Superior temporal gyrus (tissue), 1 donor: ENCODE data around the gene PPP2R5E.
"Not testable (repeated sequence)": the region's sequence is repeated elsewhere in the genome, so short reads cannot be mapped to it uniquely, and the experiment has no call there.

Source experiments
- DNase-seq: peaks from one replicate; pipeline ENCODE4 v3.0.0-alpha.2; 2016; ENCODE audit errors: extremely low spot score

Gene PPP2R5E

DNA sequence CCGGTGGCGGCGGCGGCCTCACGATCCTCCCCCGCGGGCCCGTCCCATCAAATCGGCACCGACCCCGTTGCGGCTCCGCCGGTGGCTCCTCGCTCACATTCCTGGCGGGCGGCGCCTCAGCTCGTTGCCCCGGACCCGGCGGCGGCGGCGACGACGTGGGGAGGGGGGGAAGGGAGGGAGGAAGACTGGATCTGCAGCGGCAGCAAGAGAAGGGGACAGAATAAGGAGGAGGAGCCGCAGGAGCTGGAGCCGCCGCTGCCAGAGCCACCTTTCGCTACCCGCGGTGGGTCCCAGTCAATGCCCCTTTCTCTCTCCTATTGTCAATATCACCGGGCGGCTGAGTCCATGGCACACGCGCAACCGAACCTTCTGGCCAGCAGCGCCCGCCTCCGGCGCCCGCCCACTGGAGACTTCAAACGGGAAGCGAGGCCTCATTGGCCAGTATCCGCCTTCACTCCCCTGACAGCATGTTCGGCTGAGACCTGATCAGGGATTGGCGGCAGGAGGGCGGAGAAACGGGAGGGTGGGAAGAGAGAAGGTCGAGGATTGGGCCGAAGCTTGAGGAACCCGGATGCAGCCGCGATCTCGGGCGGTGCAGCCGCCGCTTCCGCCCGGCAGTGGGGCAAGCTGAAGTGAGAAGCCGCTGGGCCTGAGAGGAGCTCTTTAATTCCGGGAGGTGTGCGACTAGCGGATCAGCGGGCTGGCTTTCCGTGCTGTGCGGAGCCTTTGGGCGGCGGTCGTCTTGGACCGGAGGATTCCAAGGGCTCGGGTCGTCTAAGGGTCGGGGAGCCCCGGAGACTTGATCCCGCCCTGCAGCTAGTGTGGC, at the start of gene PPP2R5E:
PPP2R5E (minus strand) TSS at position 378 of the 826 bp plus-strand sequence. CDS start 3,692 bp downstream, outside the sequence.
- peak; percentile 99 for DNase-seq

DNA sequence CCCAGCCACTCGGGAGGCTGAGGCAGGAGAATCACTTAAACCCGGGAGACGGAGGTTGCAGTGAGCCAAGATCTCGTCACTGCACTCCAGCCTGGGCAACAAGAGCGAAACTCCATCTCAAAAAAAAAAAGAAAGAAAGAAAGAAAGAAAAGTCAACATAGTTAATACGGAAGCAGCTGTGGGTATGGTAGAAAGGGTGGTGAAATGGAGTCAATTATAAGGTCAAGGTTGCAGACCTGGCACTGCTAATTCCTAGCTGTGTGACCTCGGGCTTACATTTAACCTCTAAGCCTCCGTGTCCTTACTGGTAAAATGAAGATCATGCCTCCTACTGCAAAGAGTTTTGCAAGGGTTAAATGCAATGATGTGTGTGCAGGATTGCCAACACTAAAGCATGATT, 39.9 kb upstream of the PPP2R5E start:
- DNase-seq: not testable (repeated sequence)

DNA sequence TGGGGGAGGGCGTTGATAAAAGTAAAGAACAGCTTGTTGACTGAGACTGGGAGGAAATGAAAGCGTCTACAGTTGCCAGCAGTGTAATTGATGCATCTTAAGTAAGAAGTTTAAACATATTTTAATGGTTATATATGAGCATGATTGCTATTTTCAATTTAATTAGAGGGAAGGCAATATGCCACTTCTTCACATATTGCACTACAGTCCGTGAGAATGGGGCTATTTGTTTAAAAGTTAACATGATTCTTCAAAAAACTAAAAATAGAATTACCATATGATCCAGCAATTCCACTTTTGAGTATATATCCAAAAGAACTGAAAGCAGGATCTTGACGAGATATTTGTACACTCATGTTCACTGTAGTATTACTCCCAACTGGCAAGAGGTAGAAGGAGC, 38.3 kb upstream of the PPP2R5E start:
- DNase-seq: no peak

DNA sequence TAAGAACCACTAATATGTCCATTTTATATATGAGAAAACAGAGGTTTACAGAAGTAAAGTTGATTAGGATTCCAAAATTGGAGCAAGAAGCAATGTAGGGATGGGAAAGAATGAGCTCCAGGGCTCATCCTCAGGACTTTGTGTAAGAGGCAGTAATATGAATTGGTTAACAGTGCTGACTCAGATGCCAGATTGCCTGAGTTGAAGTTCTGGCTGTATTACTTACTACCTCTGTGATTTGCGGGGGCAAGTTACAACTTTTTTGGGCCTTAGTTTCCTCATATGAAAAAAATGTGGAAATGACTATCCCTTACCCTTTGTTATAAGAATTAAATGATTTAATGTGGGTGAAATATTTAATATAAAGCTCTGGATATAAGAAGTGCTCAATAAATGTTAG, 35.1 kb upstream of the PPP2R5E start:
- DNase-seq: no peak

DNA sequence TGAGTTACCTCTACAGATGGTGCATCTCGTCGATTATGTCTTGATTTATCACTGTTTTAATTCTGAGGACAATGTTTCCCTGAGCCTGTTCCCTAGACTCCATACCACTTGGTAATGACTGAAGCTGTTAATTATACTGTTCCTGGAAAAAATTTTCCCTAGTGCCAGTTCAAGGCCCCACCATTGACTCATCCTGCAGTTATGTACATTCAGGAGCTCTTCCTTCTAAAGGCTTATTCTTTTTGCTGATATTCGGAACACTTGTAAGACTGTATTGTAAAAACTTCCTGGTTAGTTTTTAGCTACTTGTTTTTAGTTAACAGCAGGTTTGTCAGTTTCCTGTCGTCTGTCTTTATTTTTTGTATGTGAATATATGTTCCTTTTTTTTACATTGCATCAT, 30.4 kb upstream of the PPP2R5E start:
- no peak for DNase-seq

- DNase-seq: no peak
Measured at GRCh38 chr14:63565448-63565847, 22.3 kb upstream of the PPP2R5E start.

DNA sequence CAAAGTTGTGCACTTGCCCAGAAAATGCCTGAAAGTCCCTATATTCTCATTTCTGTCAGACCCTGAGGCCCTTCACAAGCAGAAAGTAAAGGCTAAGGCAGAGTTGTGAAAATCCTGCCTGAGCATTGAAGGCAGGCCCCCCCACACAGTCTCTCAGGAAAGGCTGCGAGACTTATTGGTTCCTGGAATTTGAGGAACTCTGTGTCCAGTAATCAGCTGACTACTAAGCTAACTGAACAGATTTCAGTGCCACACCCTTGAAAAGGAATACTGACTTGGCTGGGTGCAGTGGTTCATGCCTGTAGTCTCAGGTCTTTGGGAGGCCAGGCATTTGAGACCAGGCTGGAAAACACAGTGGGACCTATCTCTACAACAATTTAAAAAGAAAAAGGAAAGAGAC, 21.1 kb upstream of the PPP2R5E start:
- DNase-seq: no peak

DNA sequence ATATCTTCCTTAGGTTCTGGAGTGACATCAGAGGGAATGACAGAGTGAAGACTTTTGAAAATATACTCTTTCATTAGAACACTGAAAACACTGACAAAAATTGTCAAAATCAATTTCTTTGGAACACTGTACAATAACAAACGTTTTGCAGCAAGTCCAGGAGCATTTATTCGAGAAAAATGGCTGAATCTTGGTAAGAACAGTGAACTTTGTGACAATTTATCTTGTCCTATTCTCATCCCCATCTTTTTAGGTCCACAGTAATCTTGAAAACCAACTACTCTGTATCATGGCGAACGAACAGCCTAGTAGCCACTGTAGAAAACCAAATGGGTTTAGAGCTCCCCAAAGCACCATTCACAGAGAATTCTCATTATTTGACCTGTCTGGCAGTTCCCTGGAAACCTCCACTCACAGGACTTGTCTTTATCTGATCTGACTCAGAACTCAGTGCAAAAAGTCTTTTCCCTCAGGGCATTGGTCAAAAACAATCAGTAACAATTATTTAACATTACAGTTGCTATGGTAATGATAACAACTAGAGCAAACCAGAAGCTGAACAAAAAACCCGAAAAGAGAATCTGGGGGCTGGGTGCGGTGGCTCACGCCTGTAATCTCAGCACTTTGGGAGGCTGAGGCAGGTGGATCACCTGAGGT, 20.3 kb upstream of the PPP2R5E start:
- no peak for DNase-seq

DNA sequence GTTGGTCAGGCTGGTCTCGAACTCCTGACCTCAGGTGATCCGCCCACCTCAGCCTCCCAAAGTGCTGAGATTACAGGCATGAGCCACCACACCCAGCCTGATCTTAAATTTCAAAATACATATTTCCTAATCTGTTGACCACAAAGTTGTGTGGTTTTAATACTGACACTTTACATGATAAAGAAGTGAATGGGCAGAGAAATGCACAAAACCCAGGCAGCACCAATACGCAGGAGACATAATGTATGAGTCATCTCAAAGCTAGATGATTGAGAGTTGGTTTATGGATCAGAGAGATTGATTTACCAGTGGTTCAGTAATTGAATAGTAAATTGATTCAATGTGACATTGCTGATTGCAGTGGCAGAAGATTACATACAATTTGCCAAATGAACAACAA, 19.2 kb upstream of the PPP2R5E start:
- DNase-seq: no peak

DNA sequence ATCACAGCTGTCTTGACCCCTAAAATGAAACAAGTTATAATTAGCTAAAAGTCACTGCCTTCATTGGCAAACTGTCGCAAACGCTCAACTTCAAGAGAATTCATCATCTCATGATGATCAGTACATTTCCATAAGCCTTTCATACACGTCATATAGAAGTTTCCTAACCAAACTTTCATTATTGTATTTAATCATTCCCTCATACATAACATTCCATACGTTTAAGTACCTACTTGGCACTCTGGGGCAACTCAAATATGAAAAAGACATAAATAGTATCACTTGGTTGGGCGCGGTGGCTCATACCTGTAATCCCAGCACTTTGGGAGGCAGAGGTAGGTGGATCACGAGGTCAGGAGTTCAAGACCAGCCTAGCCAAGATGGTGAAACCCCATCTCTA, 12.4 kb upstream of the PPP2R5E start:
- DNase-seq: no peak

GRCh38 chr14:63551332-63551731, 8.2 kb upstream of the PPP2R5E start:
- no peak for DNase-seq

DNA sequence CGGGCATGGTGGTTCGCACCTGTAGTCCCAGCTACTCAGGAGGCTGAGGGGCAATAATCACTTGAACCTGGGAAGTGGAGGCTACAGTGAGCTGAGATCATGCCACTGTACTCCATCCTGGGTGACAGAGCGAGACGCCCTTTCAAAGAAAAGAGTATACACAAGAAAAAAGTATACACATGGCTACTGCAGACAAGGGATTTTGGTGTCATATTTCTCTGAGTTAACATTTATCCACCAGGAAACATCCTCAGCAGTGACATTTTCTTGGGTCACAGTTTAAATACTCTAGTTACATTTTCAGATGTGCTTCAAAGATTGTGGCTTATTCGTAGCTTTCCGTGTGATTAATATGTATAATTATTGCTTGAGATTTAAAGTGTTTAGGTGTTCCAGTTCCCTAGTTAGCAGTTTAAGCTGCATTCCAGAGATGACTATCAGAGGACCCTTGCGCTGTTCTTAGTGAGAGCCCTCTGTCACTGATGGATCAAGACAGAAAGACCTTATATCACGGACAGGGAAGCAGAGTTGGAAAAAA, 4.7 kb upstream of the PPP2R5E start:
- no peak for DNase-seq

- no peak for DNase-seq
Measured at GRCh38 chr14:63545431-63545830, 2.3 kb upstream of the PPP2R5E start.

DNA sequence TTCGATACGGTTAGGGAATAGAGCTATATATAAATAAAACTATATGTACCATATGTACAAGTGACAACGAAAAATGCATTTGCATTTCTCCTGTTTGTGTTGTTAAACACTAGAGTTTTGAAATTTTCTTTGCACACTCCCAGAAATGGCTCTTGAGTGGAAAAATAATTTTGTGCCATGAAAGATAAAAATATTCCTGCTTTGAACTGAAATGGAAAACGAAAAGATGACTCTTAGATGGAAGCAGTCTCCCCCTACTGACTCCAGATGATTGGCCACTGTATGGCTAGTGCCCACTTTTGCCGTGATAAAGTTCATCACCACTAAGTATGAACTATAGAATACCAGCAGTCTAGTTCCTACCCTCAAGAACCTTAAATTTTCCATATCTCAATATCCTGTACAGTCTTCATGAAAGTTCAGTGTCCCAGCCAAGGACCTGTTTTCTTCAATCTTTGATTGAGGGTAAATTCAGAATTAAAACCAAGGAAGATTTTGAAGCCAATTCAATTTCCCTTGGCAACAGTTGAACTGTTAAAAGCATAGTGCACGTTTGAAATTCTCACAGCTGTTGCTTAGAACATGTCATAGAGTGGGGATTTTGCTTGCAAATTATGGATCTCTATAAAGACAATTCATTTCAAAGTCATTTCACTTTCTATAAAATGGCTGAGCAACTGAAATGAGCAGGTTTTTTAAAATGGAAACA, 1.6 kb upstream of the PPP2R5E start:
- DNase-seq: peak; percentile 76

- DNase-seq: peak; percentile 40
Measured at GRCh38 chr14:63543826-63544406, 739 bp upstream of the PPP2R5E start.

GRCh38 chr14:63542231-63542999, 762 bp downstream of the PPP2R5E start:
- peak; percentile 16 for DNase-seq

DNA sequence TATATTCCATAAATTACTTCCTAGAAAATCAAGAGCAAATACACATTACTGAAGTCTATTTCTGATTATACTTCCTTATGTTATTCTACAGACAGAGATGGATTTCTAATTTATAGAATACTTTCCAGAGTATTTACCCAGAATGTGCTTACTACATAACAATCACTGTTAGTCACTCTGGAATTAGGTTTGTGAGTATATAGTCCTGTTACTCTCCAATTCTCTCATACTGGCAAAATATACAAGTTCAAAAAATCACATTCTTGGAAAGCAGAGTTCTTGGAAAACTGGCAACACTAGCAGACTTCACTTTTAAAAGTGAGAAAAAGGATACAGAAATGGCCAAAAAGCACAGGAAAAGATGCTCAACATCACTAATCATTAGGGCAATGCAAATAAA, 7.3 kb downstream of the PPP2R5E start:
- no peak for DNase-seq

DNA sequence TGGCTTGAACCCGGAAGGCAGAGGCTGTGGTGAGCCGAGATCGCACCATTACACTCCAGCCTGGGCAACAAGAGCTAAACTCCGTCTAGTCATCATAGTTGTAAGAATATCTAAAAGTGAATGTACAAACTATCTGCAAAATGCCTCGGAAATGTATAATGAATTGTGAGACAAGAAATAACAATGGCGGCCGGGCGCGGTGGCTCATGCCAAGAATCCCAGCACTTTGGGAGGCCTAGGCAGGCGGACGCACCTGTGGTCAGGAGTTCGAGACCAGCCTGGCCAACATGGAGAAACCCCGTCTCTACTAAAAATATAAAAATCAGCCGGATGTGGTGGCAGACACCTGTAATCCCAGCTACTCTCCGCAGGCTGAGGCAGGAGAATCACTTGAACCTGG, 9.7 kb downstream of the PPP2R5E start:
- DNase-seq: no peak

DNA sequence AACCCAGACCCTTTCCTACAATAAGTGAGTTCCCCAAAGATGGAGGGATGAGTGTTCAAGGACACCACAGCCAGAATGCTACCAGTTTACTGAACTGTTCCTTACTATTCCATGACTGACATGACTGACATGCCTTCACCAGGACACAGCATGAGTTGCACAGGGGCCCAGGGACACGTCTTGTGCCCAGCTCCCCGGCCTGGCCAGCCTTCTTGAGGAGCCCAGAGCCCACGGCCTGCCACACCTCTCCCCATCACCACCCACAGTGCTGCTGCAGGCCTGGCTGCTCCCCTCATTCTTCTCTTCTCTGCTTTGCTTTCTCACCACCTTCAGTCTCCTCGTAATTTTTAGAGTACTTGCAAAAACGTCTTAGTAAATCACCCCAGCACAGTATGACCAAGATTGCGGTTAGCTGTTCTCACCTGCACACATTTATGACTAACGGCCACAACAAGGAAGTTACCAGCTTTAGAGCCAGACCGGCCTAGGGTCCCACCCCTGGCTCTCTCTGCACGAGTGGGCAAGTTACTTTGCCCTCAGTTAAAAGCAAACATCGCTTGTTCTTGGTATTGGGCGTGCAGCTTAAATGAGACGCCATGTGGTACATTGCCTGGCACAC, 18.5 kb downstream of the PPP2R5E start:
- no peak for DNase-seq

GRCh38 chr14:63523735-63524426, 19.3 kb downstream of the PPP2R5E start:
- DNase-seq: no peak
